Smooth muscle cell (in vitro differentiated cells): ENCODE measurements around the gene ZSCAN26. TPM values are rescaled to one million over a fixed set of nuclear protein-coding genes. Genes with fewer than 3 reads are reported as not detected.

ENCODE experiments used
- DNase-seq: peaks from one replicate; lab custom pipeline; 2025; ENCODE audit not compliant: unreplicated experiment; lab: John Stamatoyannopoulos, UW
- H2AFZ ChIP-seq: fragments of 200-600 bp; sonication (generic); 2 replicates; pipeline ENCODE4 v1.6.0; 2016; ENCODE audit warnings: antibody characterized with exemption, low read depth, mild to moderate bottlenecking
- H3F3A ChIP-seq: fragments of 200-600 bp; sonication (generic); 2 replicates; pipeline ENCODE4 v1.6.0; 2017; ENCODE audit warnings: antibody characterized with exemption, low read depth
- H3K27ac ChIP-seq: fragments of 200-600 bp; sonication (generic); 2 replicates; pipeline ENCODE4 v1.5.1; 2016; ENCODE audit warnings: low read depth, mild to moderate bottlenecking
- H3K27me3 ChIP-seq: fragments of 200-600 bp; sonication (generic); 2 replicates; pipeline ENCODE4 v1.6.1; 2016; ENCODE audit warnings: low read depth, mild to moderate bottlenecking
- H3K36me3 ChIP-seq: fragments of 200-600 bp; sonication (generic); 2 replicates; pipeline ENCODE4 v1.5.1; 2016; ENCODE audit warnings: low read depth
- H3K4me1 ChIP-seq: fragments of 200-600 bp; sonication (generic); 2 replicates; pipeline ENCODE4 v1.5.1; 2016; ENCODE audit warnings: low read depth
- H3K4me2 ChIP-seq: fragments of 200-600 bp; sonication (generic); 2 replicates; pipeline ENCODE4 v1.6.0; 2016; ENCODE audit warnings: mild to moderate bottlenecking
- H3K4me3 ChIP-seq: fragments of 200-600 bp; sonication (generic); 2 replicates; pipeline ENCODE4 v1.5.1; 2016; ENCODE audit warnings: mild to moderate bottlenecking
- H3K79me2 ChIP-seq: fragments of 200-600 bp; sonication (generic); 2 replicates; pipeline ENCODE4 v1.6.0; 2016; ENCODE audit warnings: low read depth, mild to moderate bottlenecking
- H3K9ac ChIP-seq: fragments of 200-600 bp; sonication (generic); 2 replicates; pipeline ENCODE4 v1.6.0; 2016; ENCODE audit warnings: low read depth
- H3K9me3 ChIP-seq: fragments of 200-600 bp; sonication (generic); replicated peaks from 2 replicates; pipeline ENCODE4 v1.5.1; 2016; ENCODE audit warnings: low read depth
- H4K20me1 ChIP-seq: fragments of 200-600 bp; sonication (generic); 2 replicates; pipeline ENCODE4 v1.6.0; 2016; ENCODE audit warnings: low read depth
- CTCF ChIP-seq: fragments of 200-600 bp; sonication (generic); IDR thresholded peaks from 2 replicates; pipeline ENCODE4 v1.5.1; 2017; ENCODE audit warnings: borderline replicate concordance, mild to moderate bottlenecking, antibody characterized with exemption; ENCODE audit not compliant: insufficient read depth, poor library complexity, severe bottlenecking
- WGBS: methylation state at CpG from one replicate; pipeline ENCODE4 v1.1.7; 2016; ENCODE audit warnings: low lambda C conversion rate; 5-methylcytosine and 5-hydroxymethylcytosine counted together
- polyA plus RNA-seq: library from polyadenylated mRNA; unstranded; fragments of >200 nt; fragmentation: Nextera tagmentation; extraction: Ambion mirVana; gene quantifications from 2 replicates; pipeline ENCODE4 v1.2.1, GENCODE V29; 2016
- total RNA-seq: library from RNA; depleted of rRNA; stranded (reverse); fragments of >200 nt; gene quantifications from 2 replicates; pipeline ENCODE4 v1.2.3, GENCODE V29; 2014

Gene ZSCAN26
- total and polyA plus RNA-seq, 2 experiments from 2014 or later = 10.7 to 16.1 TPM

GRCh38 chr6:28274888-28275287, 7.9 kb downstream of the ZSCAN26 start:
- no peak overlapping the region for H3K4me3 ChIP-seq
- no peak overlapping the region for H2AFZ ChIP-seq
- no peaks in the 10 kb centered on the region for H3K9me3 ChIP-seq
- H3F3A ChIP-seq = no peaks in the 10 kb centered on the region
- peaks cover 13% of the 10 kb centered on the region for H3K36me3 ChIP-seq
- H3K79me2 ChIP-seq = no peaks in the 10 kb centered on the region
- H3K27me3 ChIP-seq = no peaks in the 10 kb centered on the region
- no peaks in the 10 kb centered on the region for H3K4me1 ChIP-seq
- no peak for TF ChIP-seq CTCF
- no peak for DNase-seq
- no peaks in the 10 kb centered on the region for H4K20me1 ChIP-seq
- no peak overlapping the region for H3K4me2 ChIP-seq
- H3K9ac ChIP-seq = no peak overlapping the region
- H3K27ac ChIP-seq = no peak overlapping the region

GRCh38 chr6:28277746-28278145, 10.8 kb downstream of the ZSCAN26 start:
- H3K4me1 ChIP-seq = peaks cover 5% of the 10 kb centered on the region
- no peak for DNase-seq
- H4K20me1 ChIP-seq = no peaks in the 10 kb centered on the region
- H3F3A ChIP-seq = peaks cover 6% of the 10 kb centered on the region
- no peak overlapping the region for H3K4me3 ChIP-seq
- H3K27ac ChIP-seq = no peak overlapping the region
- 89% methylated on average over 3 of the region's 3 CpGs for WGBS
- H3K9me3 ChIP-seq = no peaks in the 10 kb centered on the region
- H2AFZ ChIP-seq = no peak overlapping the region
- no peak for TF ChIP-seq CTCF
- no peak overlapping the region for H3K4me2 ChIP-seq
- H3K27me3 ChIP-seq = no peaks in the 10 kb centered on the region
- no peak overlapping the region for H3K9ac ChIP-seq
- peaks cover 11% of the 10 kb centered on the region for H3K79me2 ChIP-seq
- H3K36me3 ChIP-seq = peaks cover 8% of the 10 kb centered on the region

GRCh38 chr6:28280595-28281287, 13.8 kb downstream of the ZSCAN26 start:
- DNase-seq = no peak
- H3K36me3 ChIP-seq = peaks cover 5% of the 10 kb centered on the region
- H3K79me2 ChIP-seq = peaks cover 26% of the 10 kb centered on the region
- H3K4me1 ChIP-seq = peaks cover 5% of the 10 kb centered on the region
- peak overlapping the region; percentile 90 for H3K4me2 ChIP-seq
- H3K9me3 ChIP-seq = no peaks in the 10 kb centered on the region
- 39% methylated on average over 3 of the region's 3 CpGs for WGBS
- peak overlapping the region; percentile 96 for H2AFZ ChIP-seq
- peak overlapping the region; percentile 79 for H3K9ac ChIP-seq
- no peak overlapping the region for H3K27ac ChIP-seq
- no peaks in the 10 kb centered on the region for H3K27me3 ChIP-seq
- peak overlapping the region; percentile 95 for H3K4me3 ChIP-seq
- H3F3A ChIP-seq = peaks cover 6% of the 10 kb centered on the region
- no peaks in the 10 kb centered on the region for H4K20me1 ChIP-seq
- TF ChIP-seq CTCF = no peak
